Pancreas (tissue), 10 donors: ENCODE measurements around the gene PPP1R1B. TPM values are rescaled to one million over a fixed set of nuclear protein-coding genes. Genes with fewer than 3 reads are reported as not detected.

Source experiments
- ATAC-seq, 4 donors: fragments of 200-7000 bp; cut with Tn5 transposase; one replicate each; pipeline versions ENCODE4 v1.8.0 to v1.9.1; 2020; ENCODE audit warnings: mild to moderate bottlenecking in 4 of 4, moderate library complexity in 4 of 4
- DNase-seq, 6 donors: peaks; one replicate each; pipeline ENCODE4 v3.0.0-alpha.2; 2020
- FAIRE-seq: peaks from 2 replicates; lab custom pipeline; 2012; peaks lifted over from hg19 to GRCh38; lab: Jason Lieb, UNC
- H3K27ac ChIP-seq, 4 donors: fragments of 200-600 bp; sonication (generic); 1 replicate in 3 of 4; 2 replicates in 1 of 4; pipeline versions ENCODE4 v1.5.0 to v1.8.0; 2020
- H3K27me3 ChIP-seq, 4 donors: fragments of 200-600 bp; one replicate each; pipeline ENCODE4 v1.8.0; 2021
- H3K36me3 ChIP-seq, 3 donors: fragments of 200-600 bp; sonication (generic) in 1 of 3; one replicate each; pipeline versions ENCODE4 v1.5.0 to v1.8.0; 2020 to 2021
- H3K4me1 ChIP-seq, 3 donors: fragments of 200-600 bp; one replicate each; pipeline ENCODE4 v1.8.0; 2021
- H3K4me3 ChIP-seq, 4 donors: fragments of 200-600 bp; sonication (generic) in 2 of 4; one replicate each; pipeline versions ENCODE4 v1.5.0 to v1.8.0; 2020 to 2021
- H3K9me3 ChIP-seq, 4 donors: fragments of 200-600 bp; one replicate each; pipeline ENCODE4 v1.8.0; 2021
- WGBS, 2 donors: extraction: QIAGEN DNeasy Blood & Tissue Kit; methylation state at CpG; one replicate each; pipeline ENCODE4 v1.1.7; 2013; 5-methylcytosine and 5-hydroxymethylcytosine counted together
- intact Hi-C, 3 donors: fragments of 100-400 bp; cut with DNase I; formaldehyde crosslinking; loops; one replicate each; pipeline versions ENCODE4 v1.11.1 to v1.14.2; 2022
- polyA plus RNA-seq, 2 donors: library from polyadenylated mRNA; stranded (reverse); fragments of 200-250 nt; gene quantifications; one replicate each; pipeline ENCODE4 v1.2.3, GENCODE V29; 2013
- total RNA-seq, 6 donors: library from RNA; stranded (reverse); fragmentation: NEBNext Ultra II Directional in 4 of 6; extraction: Animal tissue kit (Norgen Biotek cat#: 25700) in 4 of 6; gene quantifications; one replicate each; pipeline versions ENCODE4 v1.2.1 to v1.2.4, GENCODE V29; 2021 to 2023
- TF ChIP-seq, protein P1 (sequence below), 4 donors: fragments of 200-600 bp; sonication (generic) in 3 of 4; IDR thresholded peaks; one replicate each; pipeline versions ENCODE4 v1.5.0 to v1.8.0; 2021; ENCODE audit warnings: antibody characterized with exemption in 4 of 4
- donor health status: healthy with polysubstance abuse.
- donor health status: DM: no; HTN: no; CAD: no; lungs with moderate emphysema.
- donor health status: DM: no; HTN: no; CAD: no.
- donor health status: control.
- donor health status: control.
- donor health status: Bipolar disorder and iron deficiency.
- donor health status: DM: yes; HTN: yes; CAD: no.
- donor health status: DM: no; HTN: no; CAD: no.
- donor health status: DM: no; HTN: no; CAD: no.
- donor health status: DM: yes; HTN: yes; CAD: no.

PPP1R1B gene
- total and polyA plus RNA-seq, 8 donors = 42.8 to 201 (median 63.5) TPM

DNA sequence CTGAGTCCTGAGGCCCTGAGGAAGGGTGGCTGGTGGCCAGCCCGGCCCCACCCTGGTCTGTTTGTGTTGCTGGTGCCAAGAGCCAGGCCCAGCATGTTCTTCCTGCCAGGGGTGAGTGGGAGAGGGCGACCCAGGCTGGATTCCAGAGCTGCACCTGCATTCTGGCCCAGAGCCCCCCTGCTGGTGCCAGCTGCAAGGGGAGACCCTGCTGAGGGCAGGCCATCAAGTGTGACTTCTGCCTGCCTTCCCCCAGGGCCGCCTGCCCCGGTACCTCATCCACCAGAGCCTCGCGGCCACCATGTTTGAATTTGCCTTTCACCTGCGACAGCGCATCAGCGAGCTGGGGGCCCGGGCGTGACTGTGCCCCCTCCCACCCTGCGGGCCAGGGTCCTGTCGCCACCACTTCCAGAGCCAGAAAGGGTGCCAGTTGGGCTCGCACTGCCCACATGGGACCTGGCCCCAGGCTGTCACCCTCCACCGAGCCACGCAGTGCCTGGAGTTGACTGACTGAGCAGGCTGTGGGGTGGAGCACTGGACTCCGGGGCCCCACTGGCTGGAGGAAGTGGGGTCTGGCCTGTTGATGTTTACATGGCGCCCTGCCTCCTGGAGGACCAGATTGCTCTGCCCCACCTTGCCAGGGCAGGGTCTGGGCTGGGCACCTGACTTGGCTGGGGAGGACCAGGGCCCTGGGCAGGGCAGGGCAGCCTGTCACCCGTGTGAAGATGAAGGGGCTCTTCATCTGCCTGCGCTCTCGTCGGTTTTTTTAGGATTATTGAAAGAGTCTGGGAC, 36.0 kb downstream of the PPP1R1B start:
- Histone ChIP-seq H3K36me3 (peaks cover 0 to 9% (median 0%) of the 10 kb centered on the region in 3 donors), H3K4me3 (no peak overlapping the region), H3K27ac (no peak overlapping the region), H3K9me3 (no peaks in the 10 kb centered on the region), H3K27me3 (no peaks in the 10 kb centered on the region), H3K4me1 (no peaks in the 10 kb centered on the region)
- intact Hi-C loops = no loop called here
- no peak for FAIRE-seq
- 88 to 91% methylated on average over 22 of the region's 22 CpGs for WGBS, 2 donors
- DNase-seq = peak in 1 of 6 donors; percentile 13
- ATAC-seq = no peak
- TF ChIP-seq, protein P1, sequence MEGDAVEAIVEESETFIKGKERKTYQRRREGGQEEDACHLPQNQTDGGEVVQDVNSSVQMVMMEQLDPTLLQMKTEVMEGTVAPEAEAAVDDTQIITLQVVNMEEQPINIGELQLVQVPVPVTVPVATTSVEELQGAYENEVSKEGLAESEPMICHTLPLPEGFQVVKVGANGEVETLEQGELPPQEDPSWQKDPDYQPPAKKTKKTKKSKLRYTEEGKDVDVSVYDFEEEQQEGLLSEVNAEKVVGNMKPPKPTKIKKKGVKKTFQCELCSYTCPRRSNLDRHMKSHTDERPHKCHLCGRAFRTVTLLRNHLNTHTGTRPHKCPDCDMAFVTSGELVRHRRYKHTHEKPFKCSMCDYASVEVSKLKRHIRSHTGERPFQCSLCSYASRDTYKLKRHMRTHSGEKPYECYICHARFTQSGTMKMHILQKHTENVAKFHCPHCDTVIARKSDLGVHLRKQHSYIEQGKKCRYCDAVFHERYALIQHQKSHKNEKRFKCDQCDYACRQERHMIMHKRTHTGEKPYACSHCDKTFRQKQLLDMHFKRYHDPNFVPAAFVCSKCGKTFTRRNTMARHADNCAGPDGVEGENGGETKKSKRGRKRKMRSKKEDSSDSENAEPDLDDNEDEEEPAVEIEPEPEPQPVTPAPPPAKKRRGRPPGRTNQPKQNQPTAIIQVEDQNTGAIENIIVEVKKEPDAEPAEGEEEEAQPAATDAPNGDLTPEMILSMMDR (IDR thresholded peaks at IDR 0.05) = no peak

DNA sequence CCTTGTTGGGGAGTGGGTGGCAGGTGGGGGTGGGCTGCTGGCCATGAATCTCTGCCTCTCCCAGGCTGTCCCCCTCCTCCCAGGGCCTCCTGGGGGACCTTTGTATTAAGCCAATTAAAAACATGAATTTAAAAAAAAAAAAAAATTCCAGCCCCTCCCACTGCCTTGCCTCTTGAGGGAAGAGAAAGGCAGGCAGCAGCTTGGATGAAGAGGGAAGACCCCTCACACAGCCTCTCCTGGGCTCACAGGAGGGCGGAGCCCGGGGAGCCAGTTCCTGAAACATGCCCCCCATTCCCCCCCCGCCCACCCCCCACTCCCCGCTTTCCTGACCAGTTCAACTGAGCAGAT, 36.6 kb downstream of the PPP1R1B start:
- TF ChIP-seq, protein P1 (IDR thresholded peaks at IDR 0.05) = no peak
- no peak for FAIRE-seq
- no peak overlapping the region for H3K4me3 ChIP-seq
- ATAC-seq = no peak
- WGBS, 2 donors = 82 to 86% methylated on average over 4 of the region's 4 CpGs
- no peaks in the 10 kb centered on the region for H3K27me3 ChIP-seq
- no peaks in the 10 kb centered on the region for H3K9me3 ChIP-seq
- H3K4me1 ChIP-seq = peaks cover 0 to 2% (median 0%) of the 10 kb centered on the region in 3 donors
- peaks cover 0 to 9% (median 0%) of the 10 kb centered on the region in 3 donors for H3K36me3 ChIP-seq
- intact Hi-C loops = no loop called here
- no peak overlapping the region for H3K27ac ChIP-seq
- DNase-seq = no peak

DNA sequence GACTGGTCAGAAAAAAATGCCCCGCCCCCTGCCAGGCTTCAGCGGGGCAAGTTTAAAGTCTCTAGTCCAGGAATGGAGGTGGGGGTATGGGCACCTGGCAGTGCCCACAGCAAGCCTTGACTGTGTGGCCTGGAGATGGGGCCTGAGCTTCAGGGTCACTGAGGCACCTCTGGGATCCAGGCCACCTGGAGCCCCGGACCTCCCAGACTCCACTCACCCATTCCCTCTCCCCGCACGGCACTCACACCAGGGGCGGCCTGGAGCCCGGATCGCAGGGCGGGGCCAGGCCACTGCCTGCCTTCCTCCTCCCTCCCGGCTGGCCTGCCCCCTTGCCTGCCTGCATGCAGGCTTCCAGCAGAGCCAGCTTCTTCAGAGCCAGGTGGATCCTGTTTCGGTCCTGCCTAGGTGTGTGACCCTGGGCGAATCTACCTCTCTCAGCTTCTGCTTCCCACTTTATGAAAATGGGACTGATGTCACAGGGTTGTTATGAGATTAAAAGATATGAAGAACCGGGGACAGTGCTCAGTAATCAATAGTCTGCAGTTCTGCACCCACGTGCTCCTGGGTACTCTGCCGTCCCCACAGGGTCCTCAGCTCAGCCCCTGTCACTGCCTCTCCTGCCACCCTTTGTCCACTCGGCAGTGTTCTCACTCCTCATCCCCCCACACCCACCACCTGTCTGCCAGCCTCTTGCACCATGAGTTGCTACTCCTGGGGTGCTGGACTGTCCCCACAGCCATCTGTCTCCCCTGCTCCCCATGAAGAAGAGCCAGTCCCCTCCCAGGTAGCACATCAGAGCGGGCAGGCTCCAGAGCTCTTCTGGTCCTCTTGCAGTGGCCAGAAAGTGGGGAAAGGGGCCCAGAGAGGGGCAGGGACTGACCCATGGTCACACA, 37.2 kb downstream of the PPP1R1B start:
- H3K27me3 ChIP-seq = no peaks in the 10 kb centered on the region
- peak in 1 of 4 donors; percentile 4 for ATAC-seq
- no peak for FAIRE-seq
- WGBS, 2 donors = 62 to 64% methylated on average over 17 of the region's 17 CpGs
- H3K27ac ChIP-seq = no peak overlapping the region
- peaks cover 0 to 5% (median 0%) of the 10 kb centered on the region in 3 donors for H3K4me1 ChIP-seq
- TF ChIP-seq, protein P1 (IDR thresholded peaks at IDR 0.05) = no peak
- no peaks in the 10 kb centered on the region for H3K9me3 ChIP-seq
- no peak for DNase-seq
- intact Hi-C loops = no loop called here
- peaks cover 0 to 9% (median 0%) of the 10 kb centered on the region in 3 donors for H3K36me3 ChIP-seq
- no peak overlapping the region for H3K4me3 ChIP-seq

DNA sequence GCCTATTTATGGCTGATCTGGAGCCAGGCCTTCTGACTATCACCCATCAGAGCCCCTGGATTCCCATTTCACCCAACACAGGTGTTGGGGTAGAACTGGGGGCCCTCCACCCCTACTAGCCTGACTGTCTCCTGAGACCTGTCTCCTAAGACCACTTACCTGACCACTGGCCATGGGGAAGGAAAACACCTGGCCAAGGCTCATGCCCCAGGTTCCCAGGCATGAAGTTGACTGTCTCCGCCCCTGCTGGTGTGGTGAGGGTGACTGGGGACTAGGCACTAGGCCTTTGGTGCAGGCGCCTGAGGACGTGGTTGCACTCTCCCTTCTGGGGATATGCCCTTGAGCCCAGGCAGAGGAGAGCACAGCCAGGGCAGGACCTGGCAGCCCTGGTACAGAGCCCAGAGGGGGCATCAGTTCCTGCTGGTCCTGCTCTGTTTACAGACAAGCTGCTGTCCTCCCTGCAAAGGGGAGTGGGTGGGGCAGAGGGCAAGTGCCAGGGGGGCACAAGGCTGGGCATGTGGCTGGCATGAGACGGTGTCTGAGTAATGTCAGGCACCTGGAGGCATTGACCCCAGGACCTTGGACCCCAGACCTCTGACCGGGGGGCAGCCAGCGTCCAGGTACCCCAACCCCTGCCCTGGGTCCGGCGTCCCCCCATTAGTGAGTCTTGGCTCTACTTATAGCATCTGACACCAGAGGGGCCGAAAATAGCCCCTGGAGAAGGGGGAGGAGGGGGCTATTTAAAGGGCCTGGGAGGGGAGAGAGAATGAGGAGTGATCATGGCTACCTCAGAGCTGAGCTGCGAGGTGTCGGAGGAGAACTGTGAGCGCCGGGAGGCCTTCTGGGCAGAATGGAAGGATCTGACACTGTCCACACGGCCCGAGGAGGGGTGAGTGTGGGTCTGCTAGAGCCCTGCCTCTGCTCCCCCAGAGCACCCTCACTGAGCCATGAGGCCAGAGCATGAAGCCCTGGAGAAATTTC, 38.1 kb downstream of the PPP1R1B start, which contains the start of gene TCAP:
TCAP (plus strand) TSS at position 769 of the 981 bp plus-strand sequence; CDS start at position 780, 11 bp downstream.
- WGBS, 2 donors = 37 to 41% methylated on average over 15 of the region's 15 CpGs
- FAIRE-seq (no peak), DNase-seq (peak in 1 of 6 donors; percentile 12), ATAC-seq (no peak)
- Histone ChIP-seq H3K9me3 (no peaks in the 10 kb centered on the region), H3K36me3 (peaks cover 0 to 9% (median 0%) of the 10 kb centered on the region in 3 donors), H3K27ac (no peak within 1 kb of the TSS), H3K27me3 (no peaks in the 10 kb centered on the region), H3K4me1 (peaks cover 0 to 5% (median 0%) of the 10 kb centered on the region in 3 donors), H3K4me3 (no peak within 1 kb of the TSS)
- TF ChIP-seq, protein P1 (IDR thresholded peaks at IDR 0.05) = no peak
- intact Hi-C loops = no loop called here
